ENCODE data around the gene FOXO4. TPM values are rescaled to one million over a fixed set of nuclear protein-coding genes. Genes with fewer than 3 reads are reported as not detected.
A peak's percentile ranks its signal among the peaks of the same experiment; 100 is the strongest.

The FOXO4 gene
- total RNA-seq, 1 experiment from 2014 or later: 22.0 TPM

DNA sequence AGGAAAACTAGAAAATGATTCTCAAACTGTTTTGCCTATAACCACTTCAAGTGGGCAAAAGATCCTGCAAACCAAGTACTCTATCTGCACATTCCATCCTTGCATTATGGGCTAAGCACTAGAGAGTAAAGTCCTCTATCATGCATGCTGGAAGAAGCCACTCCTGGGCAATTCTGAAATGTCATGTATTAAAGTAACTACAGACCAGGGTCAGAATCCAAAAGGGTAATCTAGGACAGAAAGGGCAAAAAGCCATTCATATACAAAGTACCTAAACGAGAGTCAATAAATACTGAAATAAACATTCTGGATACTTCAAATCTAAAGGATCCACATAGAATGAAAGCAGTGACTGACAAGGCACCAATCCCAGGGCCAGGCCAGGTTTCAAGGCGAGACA lies 28.6 kb upstream of the FOXO4 start:
- Histone ChIP-seq H3K4me2 (peak overlapping the region; percentile 82), H4K20me1 (ENCODE audit: insufficient read depth) (no peaks in the 10 kb centered on the region), H3K4me3 (peak overlapping the region; percentile 87), H3K4me1 (replicated peaks; ENCODE audit: insufficient read depth) (peaks cover 11% of the 10 kb centered on the region), H2AFZ (no peak overlapping the region), H3K9me3 (ENCODE audit: insufficient read depth, low read depth) (no peaks in the 10 kb centered on the region), H3K27ac (no peak overlapping the region), H3K9me2 (ENCODE audit: insufficient read depth) (no peaks in the 10 kb centered on the region), H3F3A (ENCODE audit: insufficient read depth, low read depth) (no peaks in the 10 kb centered on the region), H3K27me3 (ENCODE audit: insufficient read depth, low read depth) (no peaks in the 10 kb centered on the region), H3K36me3 (ENCODE audit: low read depth) (no peaks in the 10 kb centered on the region), H3K79me2 (ENCODE audit: low read depth) (peaks cover 21% of the 10 kb centered on the region)
- ChIA-PET CTCF (no interaction called here), POLR2A (ENCODE audit: unreplicated experiment) (interaction anchor here (0.6 kb wide), 1 partner anchor 1653 kb away, joined by 5 read pairs; no protein-coding TSS in a partner anchor)
- BruUV-seq (replicated peaks): no TSS peak
- TF ChIP-seq, protein P1, sequence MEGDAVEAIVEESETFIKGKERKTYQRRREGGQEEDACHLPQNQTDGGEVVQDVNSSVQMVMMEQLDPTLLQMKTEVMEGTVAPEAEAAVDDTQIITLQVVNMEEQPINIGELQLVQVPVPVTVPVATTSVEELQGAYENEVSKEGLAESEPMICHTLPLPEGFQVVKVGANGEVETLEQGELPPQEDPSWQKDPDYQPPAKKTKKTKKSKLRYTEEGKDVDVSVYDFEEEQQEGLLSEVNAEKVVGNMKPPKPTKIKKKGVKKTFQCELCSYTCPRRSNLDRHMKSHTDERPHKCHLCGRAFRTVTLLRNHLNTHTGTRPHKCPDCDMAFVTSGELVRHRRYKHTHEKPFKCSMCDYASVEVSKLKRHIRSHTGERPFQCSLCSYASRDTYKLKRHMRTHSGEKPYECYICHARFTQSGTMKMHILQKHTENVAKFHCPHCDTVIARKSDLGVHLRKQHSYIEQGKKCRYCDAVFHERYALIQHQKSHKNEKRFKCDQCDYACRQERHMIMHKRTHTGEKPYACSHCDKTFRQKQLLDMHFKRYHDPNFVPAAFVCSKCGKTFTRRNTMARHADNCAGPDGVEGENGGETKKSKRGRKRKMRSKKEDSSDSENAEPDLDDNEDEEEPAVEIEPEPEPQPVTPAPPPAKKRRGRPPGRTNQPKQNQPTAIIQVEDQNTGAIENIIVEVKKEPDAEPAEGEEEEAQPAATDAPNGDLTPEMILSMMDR (conservative IDR thresholded peaks at IDR 0.05): no peak
- DNase-seq: no peak
- intact Hi-C loops (cut with micrococcal nuclease; ENCODE audit: unreplicated experiment): no loop called here

DNA sequence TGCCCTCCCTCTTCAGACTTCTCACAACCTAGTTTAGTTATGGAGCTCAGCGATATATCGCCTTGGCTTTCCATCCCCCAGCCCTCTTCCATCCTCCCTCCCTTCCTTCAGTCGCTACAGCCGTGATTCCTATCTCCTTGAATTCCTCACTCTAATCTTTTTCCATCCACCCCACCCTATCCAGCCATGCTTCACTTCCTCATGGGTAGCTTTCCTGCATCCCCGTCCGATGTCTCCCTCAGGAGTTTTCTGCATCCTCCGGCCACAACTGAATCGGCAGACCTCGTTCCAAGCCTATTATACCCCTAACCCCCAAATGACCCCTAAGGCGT lies 28.0 kb upstream of the FOXO4 start:
- Histone ChIP-seq H3K4me1 (replicated peaks; ENCODE audit: insufficient read depth) (peaks cover 17% of the 10 kb centered on the region), H3F3A (ENCODE audit: insufficient read depth, low read depth) (peaks cover 5% of the 10 kb centered on the region; the same call in 1 of the 2 replicates), H3K4me3 (peak overlapping the region; percentile 87), H3K27ac (0 out of 2 replicates have a peak overlapping the region, but pooled peaks have one; percentile 48), H3K9me3 (ENCODE audit: insufficient read depth, low read depth) (no peaks in the 10 kb centered on the region), H3K9me2 (ENCODE audit: insufficient read depth) (no peaks in the 10 kb centered on the region), H3K27me3 (ENCODE audit: insufficient read depth, low read depth) (no peaks in the 10 kb centered on the region), H3K79me2 (ENCODE audit: low read depth) (peaks cover 21% of the 10 kb centered on the region), H3K4me2 (peak overlapping the region; percentile 82), H2AFZ (peak overlapping the region; percentile 82), H3K36me3 (ENCODE audit: low read depth) (no peaks in the 10 kb centered on the region), H4K20me1 (ENCODE audit: insufficient read depth) (no peaks in the 10 kb centered on the region)
- TF ChIP-seq EZH2 (IDR thresholded peaks at IDR 0.05; ENCODE audit: low read depth): no peak
- TF ChIP-seq, protein P1 (conservative IDR thresholded peaks at IDR 0.05): no peak
- no peak for DNase-seq
- ChIA-PET POLR2A (ENCODE audit: unreplicated experiment) (interaction anchor here (0.6 to 0.8 kb wide), 3 partner anchors 279 to 1653 kb away, joined by 4 to 8 read pairs (median 5); no protein-coding TSS in a partner anchor), CTCF (interaction anchor here (0.6 kb wide), 1 partner anchor 585 kb away, joined by 3 read pairs; no protein-coding TSS in a partner anchor)
- no TSS peak for BruUV-seq (replicated peaks)
- intact Hi-C loops (cut with micrococcal nuclease; ENCODE audit: unreplicated experiment): no loop called here

DNA sequence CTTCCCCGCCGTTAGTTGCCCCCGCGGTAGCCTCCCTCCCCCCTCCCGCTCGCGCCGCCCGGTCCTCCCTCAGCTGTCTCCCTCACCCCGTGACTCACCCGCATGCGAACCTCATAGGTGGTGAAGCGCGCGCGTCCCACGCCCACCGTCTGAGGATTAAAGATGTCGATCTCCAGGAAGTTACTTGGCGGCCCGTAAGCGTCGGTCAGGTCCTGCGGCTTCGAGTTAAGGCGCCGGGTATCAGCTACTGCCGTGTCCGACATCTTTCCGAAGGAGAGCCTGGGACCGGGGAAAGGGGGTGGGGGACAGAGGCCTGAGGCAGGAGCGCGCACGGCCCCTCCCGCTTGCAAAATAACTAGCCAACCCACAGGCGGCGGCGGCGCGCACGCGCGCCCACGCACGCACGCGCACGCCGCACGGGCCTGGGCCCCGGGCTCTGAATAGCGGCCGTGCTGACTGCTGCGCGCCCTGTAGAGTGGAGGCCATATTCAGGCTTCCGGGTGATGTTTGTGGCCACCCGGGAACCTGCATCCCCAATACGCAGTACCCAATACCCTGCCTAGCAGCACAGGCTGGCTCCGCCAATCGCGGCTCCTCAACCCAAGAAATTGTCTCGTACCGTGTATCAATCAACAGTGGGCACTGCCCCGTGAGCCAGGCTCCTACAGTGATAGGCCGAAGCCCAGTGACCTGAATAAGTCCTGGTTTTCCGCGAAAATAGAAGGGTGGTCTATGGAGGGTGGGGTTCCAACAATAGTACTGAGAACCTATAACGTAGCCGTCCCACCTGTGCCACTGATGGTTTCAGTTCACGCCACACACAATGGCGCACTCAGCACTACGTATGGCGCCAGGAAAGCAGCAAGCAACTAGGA lies 27.4 kb upstream of the FOXO4 start, which contains the start of gene SNX12:
SNX12 (minus strand) TSS at position 291 of the 875 bp plus-strand sequence; CDS start at position 263, 28 bp downstream.
- Histone ChIP-seq H3K4me2 (peak within 1 kb of the TSS; percentile 86), H3K27me3 (ENCODE audit: insufficient read depth, low read depth) (no peaks in the 10 kb centered on the region), H3K4me3 (peak within 1 kb of the TSS; percentile 87), H3K9me2 (ENCODE audit: insufficient read depth) (no peaks in the 10 kb centered on the region), H3K79me2 (ENCODE audit: low read depth) (peaks cover 21% of the 10 kb centered on the region), H3K4me1 (replicated peaks; ENCODE audit: insufficient read depth) (peaks cover 21% of the 10 kb centered on the region), H4K20me1 (ENCODE audit: insufficient read depth) (no peaks in the 10 kb centered on the region), H3F3A (ENCODE audit: insufficient read depth, low read depth) (peaks cover 8% of the 10 kb centered on the region; the same call in 1 of the 2 replicates), H3K27ac (peak within 1 kb of the TSS; percentile 49), H2AFZ (peak within 1 kb of the TSS; percentile 98), H3K9me3 (ENCODE audit: insufficient read depth, low read depth) (no peaks in the 10 kb centered on the region), H3K36me3 (ENCODE audit: low read depth) (no peaks in the 10 kb centered on the region)
- ChIA-PET POLR2A (ENCODE audit: unreplicated experiment) (interaction anchor here (0.7 to 0.8 kb wide), 2 partner anchors 279 to 683 kb away, joined by 4 to 8 read pairs; no protein-coding TSS in a partner anchor), CTCF (interaction anchor here (0.6 kb wide), 1 partner anchor 584 kb away, joined by 3 read pairs; no protein-coding TSS in a partner anchor)
- TF ChIP-seq, protein P1 (conservative IDR thresholded peaks at IDR 0.05): no peak
- TF ChIP-seq EZH2 (IDR thresholded peaks at IDR 0.05; ENCODE audit: low read depth): no peak
- intact Hi-C loops (cut with micrococcal nuclease; ENCODE audit: unreplicated experiment): no loop called here
- DNase-seq: peak; percentile 84 to 92
- BruUV-seq (replicated peaks): no TSS peak

Data from PC-9 (cell line).